IPS DF 19.7 (cell line): ENCODE measurements around the gene PNN.
A peak's percentile ranks its signal among the peaks of the same experiment; 100 is the strongest.
"Not testable (repeated sequence)": the region's sequence is repeated elsewhere in the genome, so short reads cannot be mapped to it uniquely, and the experiment has no call there.

Experiments
- DNase-seq: peaks from one replicate; pipeline ENCODE4 v3.0.0-alpha.2; 2013; ENCODE audit warnings: low read depth, low spot score

Gene PNN

GRCh38 chr14:39181026-39181692, 6.1 kb downstream of the PNN start:
- DNase-seq: no peak

DNA sequence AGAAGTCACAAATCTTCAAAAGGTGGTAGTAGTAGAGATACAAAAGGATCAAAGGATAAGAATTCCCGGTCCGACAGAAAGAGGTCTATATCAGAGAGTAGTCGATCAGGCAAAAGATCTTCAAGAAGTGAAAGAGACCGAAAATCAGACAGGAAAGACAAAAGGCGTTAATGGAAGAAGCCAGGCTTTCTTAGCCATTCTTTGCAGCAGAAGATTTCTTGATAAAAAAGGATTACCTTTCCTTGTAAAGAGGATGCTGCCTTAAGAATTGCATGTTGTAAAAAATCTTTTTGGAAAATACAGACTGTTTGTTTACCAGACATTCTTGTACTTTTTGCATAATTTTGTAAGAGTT, 6.6 kb downstream of the PNN start:
- DNase-seq: no peak

GRCh38 chr14:39182770-39183684, 8.0 kb downstream of the PNN start:
- no peak for DNase-seq

DNA sequence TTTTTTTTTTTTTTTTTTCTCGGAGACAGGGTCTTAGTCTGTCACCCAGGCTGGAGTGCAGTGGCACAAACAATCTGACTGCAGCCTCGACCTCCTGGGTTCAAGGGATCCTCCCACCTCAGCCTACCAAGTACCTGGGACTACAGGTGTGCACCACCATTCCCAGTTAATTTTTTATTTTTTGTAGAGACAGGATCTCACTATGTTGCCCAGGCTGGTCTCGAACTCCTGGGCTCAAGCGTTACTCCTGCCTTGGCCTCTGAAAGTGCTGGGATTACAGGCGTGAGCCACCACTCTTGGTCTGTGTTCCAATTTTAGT, 8.6 kb downstream of the PNN start:
- DNase-seq: not testable (repeated sequence)

- DNase-seq: no peak
Observed at GRCh38 chr14:39184628-39185255, 9.7 kb downstream of the PNN start.

- no peak for DNase-seq
Observed at GRCh38 chr14:39185256-39186049, 10.4 kb downstream of the PNN start.

DNA sequence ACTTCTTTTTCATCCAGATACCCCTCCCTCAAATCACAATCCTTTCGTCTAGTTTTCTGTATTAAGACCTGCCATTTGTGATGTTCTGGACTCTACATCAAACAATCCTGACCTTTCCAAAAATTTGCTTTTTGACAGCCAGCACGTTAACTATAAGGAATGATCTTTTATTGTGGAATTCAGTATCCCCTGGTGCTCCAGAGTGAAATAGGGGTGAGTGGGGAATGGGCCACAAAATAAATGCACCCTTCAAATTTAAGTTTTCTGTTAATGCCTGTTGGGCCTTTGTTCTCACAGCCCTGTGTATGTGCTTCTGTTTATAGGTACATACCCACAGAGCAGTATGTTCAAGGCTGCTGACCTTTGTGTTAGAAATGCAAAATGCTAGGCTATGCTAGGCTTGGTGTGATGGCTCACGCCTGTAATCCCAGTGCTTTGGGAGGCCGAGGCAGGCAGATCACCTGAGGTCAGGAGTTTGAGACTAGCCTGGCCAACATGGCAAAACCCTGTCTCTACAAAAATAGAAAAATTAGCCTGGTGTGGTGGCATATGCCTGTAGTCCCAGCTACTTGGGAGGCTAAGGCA, 12.0 kb downstream of the PNN start:
- DNase-seq: no peak

DNA sequence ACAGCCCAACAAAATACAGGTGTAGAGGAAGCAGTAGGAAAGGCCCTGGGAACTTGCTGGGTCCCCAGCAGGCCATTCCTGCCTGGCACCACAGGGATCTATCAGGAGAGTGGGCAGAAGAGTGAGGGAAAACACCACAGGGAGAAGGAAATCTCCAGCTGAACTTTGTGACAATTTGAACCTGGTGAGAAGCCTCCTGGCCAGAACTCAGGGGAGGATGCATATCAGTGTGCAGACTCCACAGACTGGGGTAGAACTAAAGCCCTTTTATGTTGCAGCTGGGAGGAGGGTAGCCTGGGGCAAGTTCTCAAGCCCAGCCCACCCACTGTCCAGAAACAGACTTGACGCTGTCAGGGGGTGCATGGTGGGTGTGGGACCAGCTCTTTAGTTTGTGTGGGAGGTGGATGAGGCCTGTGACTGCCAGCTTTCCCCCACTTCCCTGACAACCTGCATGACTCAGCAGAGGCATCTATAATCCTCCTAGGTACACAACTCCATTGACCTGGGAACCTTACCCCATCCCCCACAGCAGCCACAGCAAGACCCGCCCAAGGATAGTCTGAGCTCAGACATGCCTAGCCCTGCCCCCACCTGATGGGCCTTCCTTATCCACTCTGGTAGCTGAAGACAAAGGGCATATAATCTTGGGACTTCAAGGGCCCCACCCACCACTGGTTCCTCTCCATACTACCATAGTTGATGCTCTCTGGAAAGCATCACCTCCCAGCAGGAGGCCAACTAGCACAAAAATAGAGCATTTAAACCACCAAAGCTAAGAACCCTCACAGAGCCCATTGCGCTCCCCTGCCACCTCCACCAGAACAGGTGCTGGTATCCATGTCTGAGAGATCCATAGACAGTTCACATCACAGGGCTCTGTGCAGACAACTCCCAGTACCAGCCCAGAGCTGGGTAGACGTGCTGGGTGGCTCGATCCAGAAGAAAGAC, 28.9 kb downstream of the PNN start:
- DNase-seq: peak; percentile 30

GRCh38 chr14:39207430-39207829, 32.4 kb downstream of the PNN start:
- DNase-seq: not testable (repeated sequence)

DNA sequence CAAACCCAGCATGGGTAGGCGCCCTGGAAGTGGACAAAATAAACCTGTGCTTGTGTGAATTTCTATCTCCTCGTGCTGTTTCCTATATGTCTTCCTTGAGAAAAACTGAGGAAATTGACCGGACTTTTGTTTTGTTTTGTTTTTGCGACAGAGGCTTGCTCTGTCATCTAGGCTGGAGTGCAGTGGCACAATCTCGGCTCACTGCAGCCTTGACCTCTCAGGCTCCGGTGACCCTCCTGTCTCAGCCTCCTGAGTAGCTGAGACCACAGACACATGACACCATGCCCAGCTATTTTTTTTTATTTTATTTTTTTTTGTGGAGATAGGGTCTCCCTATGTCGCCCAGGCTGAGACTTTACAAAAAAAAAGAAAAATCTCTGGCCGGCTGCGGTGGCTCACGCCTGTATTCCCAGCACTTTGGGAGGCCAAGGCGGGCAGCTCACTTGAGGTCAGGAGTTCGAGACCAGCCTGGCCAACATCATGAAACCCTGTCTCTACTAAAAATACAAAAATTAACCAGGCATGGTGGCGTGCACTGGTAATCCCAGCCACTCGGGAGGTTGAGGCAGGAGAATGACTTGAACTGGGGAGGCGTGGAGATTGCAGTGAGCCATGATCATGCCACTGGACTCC, 36.2 kb downstream of the PNN start:
- no peak for DNase-seq

GRCh38 chr14:39212034-39212433, 37.0 kb downstream of the PNN start:
- DNase-seq: no peak

- DNase-seq: no peak
Observed at GRCh38 chr14:39212693-39213092, 37.6 kb downstream of the PNN start.

DNA sequence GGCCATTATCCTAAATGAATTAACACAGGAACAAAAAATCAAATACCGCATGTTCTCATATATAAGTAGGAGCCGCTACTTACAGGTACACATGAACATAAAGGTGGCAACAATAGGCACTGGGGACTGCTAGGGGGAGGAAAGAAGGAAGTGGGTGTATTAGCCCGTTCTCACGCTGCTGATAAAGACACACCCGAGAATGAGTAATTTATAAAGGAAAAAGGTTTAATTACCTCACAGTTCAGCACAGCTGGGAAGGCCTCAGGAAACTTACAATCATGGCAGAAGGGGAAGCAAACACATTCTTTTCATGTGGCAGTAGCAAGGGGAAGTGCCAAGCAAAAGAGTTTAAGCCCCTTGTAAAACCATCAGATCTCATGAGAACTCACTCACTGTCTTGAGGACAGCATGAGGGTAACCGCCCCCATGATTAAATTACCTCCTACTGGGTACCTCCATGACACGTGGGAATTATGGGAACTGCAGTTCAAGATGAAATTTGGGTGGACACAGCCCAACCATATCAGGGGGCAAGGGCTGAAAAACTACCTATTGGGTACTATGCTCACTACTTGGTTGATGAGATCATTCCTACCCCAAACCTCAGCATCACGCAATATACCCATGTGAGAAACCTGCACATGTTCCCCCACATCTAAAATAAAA, 42.3 kb downstream of the PNN start:
- no peak for DNase-seq

DNA sequence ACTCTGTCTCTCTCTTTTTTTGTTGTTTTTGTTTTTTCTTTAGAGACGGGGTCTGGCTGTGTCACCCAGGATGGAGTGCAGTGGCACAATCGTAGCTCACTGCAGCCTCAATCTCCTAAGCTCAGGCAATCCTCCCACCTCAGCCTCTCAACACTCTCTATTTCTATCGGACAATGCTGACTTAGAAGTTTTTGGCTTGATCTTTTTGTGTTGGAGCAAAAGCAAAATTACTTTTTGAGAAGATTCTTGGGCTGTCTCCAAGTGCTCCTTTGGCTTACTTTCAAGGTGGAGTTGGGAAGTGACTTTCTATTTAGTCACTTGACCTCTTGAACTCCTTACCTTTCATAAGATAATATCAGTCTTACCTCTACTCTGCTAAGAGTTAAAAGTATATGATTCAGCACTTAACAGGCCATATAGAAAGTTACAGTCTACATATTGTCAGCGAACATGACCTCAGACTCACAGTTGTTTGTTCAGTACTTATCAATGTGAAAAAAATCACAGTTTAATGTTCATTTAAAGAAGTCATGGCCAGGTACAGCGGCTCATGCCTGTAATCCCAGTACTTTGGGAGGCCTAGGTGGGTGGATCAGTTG, 43.2 kb downstream of the PNN start:
- no peak for DNase-seq

- no peak for DNase-seq
Observed at GRCh38 chr14:39219075-39219499, 44.0 kb downstream of the PNN start.

- not testable (repeated sequence) for DNase-seq
Observed at GRCh38 chr14:39220473-39220872, 45.4 kb downstream of the PNN start.

DNA sequence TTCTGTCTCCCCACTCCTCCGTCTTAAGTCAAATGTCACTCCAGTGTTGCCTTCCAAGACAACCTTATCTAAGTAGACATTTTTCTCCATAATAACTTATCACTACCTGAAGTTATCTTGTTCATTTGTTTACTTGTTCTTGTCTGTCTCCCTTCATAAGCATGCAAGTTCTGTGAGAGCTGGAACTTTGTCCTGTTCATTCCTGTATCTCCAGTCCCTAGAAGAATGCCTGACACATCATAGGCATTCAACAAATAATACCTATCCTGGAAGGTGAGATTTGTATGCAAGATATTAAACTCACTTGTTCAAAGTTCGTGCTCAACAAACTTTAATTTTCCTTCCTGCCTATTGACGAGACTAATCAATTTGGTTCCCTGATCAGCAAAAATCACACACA, 53.0 kb downstream of the PNN start:
- no peak for DNase-seq

GRCh38 chr14:39228509-39229221, 53.6 kb downstream of the PNN start:
- DNase-seq: no peak

GRCh38 chr14:39229222-39229543, 54.1 kb downstream of the PNN start:
- no peak for DNase-seq
